Neural cell (in vitro differentiated cells): Measurements from ENCODE around the gene TESMIN. TPM values are rescaled to one million over a fixed set of nuclear protein-coding genes. Genes with fewer than 3 reads are reported as not detected.

ENCODE experiments used
- H2AFZ ChIP-seq: fragments of 200-600, 300-800 bp; sonication (generic), shearing (Covaris generic); 2 replicates; pipeline ENCODE4 v1.6.0; 2014; ENCODE audit warnings: low read depth, mild to moderate bottlenecking, antibody characterized with exemption, low read length, moderate library complexity
- H3F3A ChIP-seq: fragments of 200-600 bp; shearing (Covaris generic); 2 replicates; pipeline ENCODE4 v1.6.1; 2016; ENCODE audit warnings: mild to moderate bottlenecking, moderate library complexity, mixed read lengths, antibody characterized with exemption, low read length; ENCODE audit not compliant: insufficient read depth, poor library complexity, severe bottlenecking
- H3K27ac ChIP-seq: fragments of 200-600, 300-800 bp; sonication (generic), shearing (Covaris generic); 2 replicates; pipeline ENCODE4 v1.5.1; 2014; ENCODE audit warnings: mild to moderate bottlenecking, low read length, moderate library complexity
- H3K27me3 ChIP-seq: fragments of 300-800, 200-600 bp; sonication (generic), shearing (Covaris generic); 2 replicates; pipeline ENCODE4 v1.6.0; 2014; ENCODE audit warnings: mild to moderate bottlenecking, low read depth, low read length, moderate library complexity; ENCODE audit not compliant: insufficient read depth
- H3K36me3 ChIP-seq: fragments of 300-800, 200-600 bp; sonication (generic), shearing (Covaris generic); 2 replicates; pipeline ENCODE4 v1.5.1; 2014; ENCODE audit warnings: mild to moderate bottlenecking, antibody characterized with exemption, low read length, moderate library complexity; ENCODE audit not compliant: insufficient read depth
- H3K4me2 ChIP-seq: fragments of 300-800, 200-600 bp; sonication (generic), shearing (Covaris generic); 2 replicates; pipeline ENCODE4 v1.6.0; 2014; ENCODE audit warnings: mild to moderate bottlenecking, low read length
- H3K4me3 ChIP-seq: fragments of 300-800, 200-600 bp; sonication (generic), shearing (Covaris generic); 2 replicates; pipeline ENCODE4 v1.5.1; 2014; ENCODE audit warnings: mild to moderate bottlenecking, low read length, moderate library complexity
- H3K79me2 ChIP-seq: fragments of 200-600 bp; shearing (Covaris generic); replicated peaks from 2 replicates; pipeline ENCODE4 v1.6.0; 2014; ENCODE audit warnings: mild to moderate bottlenecking, low read length, moderate library complexity; ENCODE audit not compliant: insufficient read depth
- H3K9ac ChIP-seq: fragments of 300-800, 200-600 bp; sonication (generic), shearing (Covaris generic); 2 replicates; pipeline ENCODE4 v1.6.1; 2016; ENCODE audit warnings: mild to moderate bottlenecking, low read length, mixed read lengths
- H3K9me2 ChIP-seq: fragments of 200-600 bp; shearing (Covaris generic); 2 replicates; pipeline ENCODE4 v1.6.1; 2016; ENCODE audit warnings: mild to moderate bottlenecking, low read length, mixed read lengths; ENCODE audit not compliant: insufficient read depth
- H3K9me3 ChIP-seq: fragments of 200-600, 300-800 bp; sonication (generic), shearing (Covaris generic); 2 replicates; pipeline ENCODE4 v1.6.1; 2016; ENCODE audit warnings: mild to moderate bottlenecking, mixed run types, low read length, moderate library complexity, mixed read lengths
- H4K20me1 ChIP-seq: fragments of 200-600 bp; shearing (Covaris generic); 2 replicates; pipeline ENCODE4 v1.6.1; 2016; ENCODE audit warnings: mild to moderate bottlenecking, mixed run types; ENCODE audit not compliant: insufficient read depth
- CTCF ChIP-seq: fragments of 450-650 bp; IDR thresholded peaks from 2 replicates; pipeline ENCODE4 v1.5.1; 2014; ENCODE audit warnings: antibody characterized with exemption, mild to moderate bottlenecking, moderate library complexity; ENCODE audit not compliant: poor library complexity, severe bottlenecking
- EP300 ChIP-seq: fragments of 450-650 bp; conservative IDR thresholded peaks from 2 replicates; pipeline ENCODE4 v1.6.1; 2014; ENCODE audit warnings: antibody characterized with exemption, mild to moderate bottlenecking, moderate library complexity; ENCODE audit not compliant: poor library complexity, severe bottlenecking
- EZH2 ChIP-seq: fragments of 200-600, 300-800 bp; shearing (Covaris generic), sonication (generic); IDR thresholded peaks from 2 replicates; pipeline ENCODE4 v1.6.1; 2014; ENCODE audit warnings: antibody characterized with exemption, low read length, borderline replicate concordance, mild to moderate bottlenecking; ENCODE audit not compliant: insufficient read depth, poor library complexity, severe bottlenecking
- MXI1 ChIP-seq: fragments of 450-650 bp; conservative IDR thresholded peaks from 2 replicates; pipeline ENCODE4 v1.6.1; 2014; ENCODE audit warnings: antibody characterized with exemption, mild to moderate bottlenecking; ENCODE audit not compliant: poor library complexity, severe bottlenecking
- POLR2AphosphoS5 ChIP-seq: IDR thresholded peaks from 2 replicates; pipeline ENCODE4 v1.6.1; 2012
- RAD21 ChIP-seq: fragments of 450-650 bp; conservative IDR thresholded peaks from 2 replicates; pipeline ENCODE4 v1.6.1; 2014; ENCODE audit warnings: antibody characterized with exemption, mild to moderate bottlenecking, moderate library complexity
- SMC3 ChIP-seq: fragments of 450-650 bp; conservative IDR thresholded peaks from 2 replicates; pipeline ENCODE4 v1.6.1; 2014; ENCODE audit warnings: antibody characterized with exemption, mild to moderate bottlenecking, moderate library complexity; ENCODE audit not compliant: poor library complexity
- TAF1 ChIP-seq: IDR thresholded peaks from 2 replicates; pipeline ENCODE4 v1.6.1; 2012; ENCODE audit warnings: low read depth
- polyA plus RNA-seq: library from polyadenylated mRNA; depleted of rRNA; stranded (reverse); fragments of >200 nt; gene quantifications from 2 replicates; pipeline ENCODE4 v1.2.3, GENCODE V29; 2014
- TF ChIP-seq, protein P1 (sequence below): IDR thresholded peaks from 2 replicates; pipeline ENCODE4 v1.6.1; 2012; ENCODE audit warnings: borderline replicate concordance

Gene TESMIN
- polyA plus RNA-seq, 1 donor from 2014 or later = not detected

DNA sequence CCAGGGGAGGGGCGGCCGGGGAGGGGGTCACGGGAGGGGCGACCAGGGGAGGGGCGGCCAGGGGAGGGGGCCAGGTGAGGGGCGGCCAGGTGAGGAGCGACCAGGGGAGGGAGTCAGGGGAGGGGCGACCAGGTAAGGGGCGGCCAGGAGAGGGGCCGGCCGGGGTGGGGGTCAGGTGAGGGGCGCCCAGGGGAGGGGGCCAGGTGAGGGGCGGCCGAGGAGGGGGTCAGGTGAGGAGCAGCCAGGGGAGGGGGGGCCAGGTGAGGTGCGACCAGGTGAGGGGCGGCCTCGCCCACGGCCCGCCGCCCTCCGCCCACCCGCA lies 355 bp downstream of the TESMIN start:
- TF ChIP-seq RAD21 (no peak), POLR2AphosphoS5 (no peak), EZH2 (no peak), MXI1 (no peak), TAF1 (no peak), EP300 (no peak), SMC3 (no peak), CTCF (no peak)
- TF ChIP-seq, protein P1, sequence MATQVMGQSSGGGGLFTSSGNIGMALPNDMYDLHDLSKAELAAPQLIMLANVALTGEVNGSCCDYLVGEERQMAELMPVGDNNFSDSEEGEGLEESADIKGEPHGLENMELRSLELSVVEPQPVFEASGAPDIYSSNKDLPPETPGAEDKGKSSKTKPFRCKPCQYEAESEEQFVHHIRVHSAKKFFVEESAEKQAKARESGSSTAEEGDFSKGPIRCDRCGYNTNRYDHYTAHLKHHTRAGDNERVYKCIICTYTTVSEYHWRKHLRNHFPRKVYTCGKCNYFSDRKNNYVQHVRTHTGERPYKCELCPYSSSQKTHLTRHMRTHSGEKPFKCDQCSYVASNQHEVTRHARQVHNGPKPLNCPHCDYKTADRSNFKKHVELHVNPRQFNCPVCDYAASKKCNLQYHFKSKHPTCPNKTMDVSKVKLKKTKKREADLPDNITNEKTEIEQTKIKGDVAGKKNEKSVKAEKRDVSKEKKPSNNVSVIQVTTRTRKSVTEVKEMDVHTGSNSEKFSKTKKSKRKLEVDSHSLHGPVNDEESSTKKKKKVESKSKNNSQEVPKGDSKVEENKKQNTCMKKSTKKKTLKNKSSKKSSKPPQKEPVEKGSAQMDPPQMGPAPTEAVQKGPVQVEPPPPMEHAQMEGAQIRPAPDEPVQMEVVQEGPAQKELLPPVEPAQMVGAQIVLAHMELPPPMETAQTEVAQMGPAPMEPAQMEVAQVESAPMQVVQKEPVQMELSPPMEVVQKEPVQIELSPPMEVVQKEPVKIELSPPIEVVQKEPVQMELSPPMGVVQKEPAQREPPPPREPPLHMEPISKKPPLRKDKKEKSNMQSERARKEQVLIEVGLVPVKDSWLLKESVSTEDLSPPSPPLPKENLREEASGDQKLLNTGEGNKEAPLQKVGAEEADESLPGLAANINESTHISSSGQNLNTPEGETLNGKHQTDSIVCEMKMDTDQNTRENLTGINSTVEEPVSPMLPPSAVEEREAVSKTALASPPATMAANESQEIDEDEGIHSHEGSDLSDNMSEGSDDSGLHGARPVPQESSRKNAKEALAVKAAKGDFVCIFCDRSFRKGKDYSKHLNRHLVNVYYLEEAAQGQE = no peak
- Histone ChIP-seq H3K4me3 (no peak overlapping the region), H3K9me2 (no peaks in the 10 kb centered on the region), H4K20me1 (no peaks in the 10 kb centered on the region), H3K9ac (no peak overlapping the region), H3K4me2 (no peak overlapping the region), H3K9me3 (no peaks in the 10 kb centered on the region), H3K36me3 (no peaks in the 10 kb centered on the region), H3K79me2 (no peaks in the 10 kb centered on the region), H2AFZ (no peak overlapping the region), H3K27ac (no peak overlapping the region), H3K27me3 (no peaks in the 10 kb centered on the region), H3F3A (no peaks in the 10 kb centered on the region)

GRCh38 chr11:68750195-68751003 lies 921 bp downstream of the TESMIN start:
- TF ChIP-seq, protein P1 = no peak
- TF ChIP-seq RAD21 (no peak), CTCF (no peak), EZH2 (no peak), TAF1 (no peak), EP300 (no peak), POLR2AphosphoS5 (no peak), SMC3 (no peak), MXI1 (no peak)
- H3K27me3 ChIP-seq = no peaks in the 10 kb centered on the region
- H3K9me3 ChIP-seq = no peaks in the 10 kb centered on the region
- no peaks in the 10 kb centered on the region for H4K20me1 ChIP-seq
- H3K27ac ChIP-seq = no peak overlapping the region
- no peaks in the 10 kb centered on the region for H3K79me2 ChIP-seq
- no peaks in the 10 kb centered on the region for H3F3A ChIP-seq
- no peak overlapping the region for H3K9ac ChIP-seq
- H3K36me3 ChIP-seq = no peaks in the 10 kb centered on the region
- no peaks in the 10 kb centered on the region for H3K9me2 ChIP-seq
- no peak overlapping the region for H3K4me2 ChIP-seq
- H2AFZ ChIP-seq = no peak overlapping the region
- H3K4me3 ChIP-seq = no peak overlapping the region
